CD4-positive, alpha-beta T cell treated with Interleukin-17A for 4 hours (primary cell): ENCODE data around the gene XAF1.
"Not testable (repeated sequence)": the region's sequence is repeated elsewhere in the genome, so short reads cannot be mapped to it uniquely, and the experiment has no call there.

Experiments
- DNase-seq: peaks from one replicate; pipeline ENCODE4 v3.0.0-alpha.2; 2020; ENCODE audit warnings: mixed read lengths

Gene XAF1

DNA sequence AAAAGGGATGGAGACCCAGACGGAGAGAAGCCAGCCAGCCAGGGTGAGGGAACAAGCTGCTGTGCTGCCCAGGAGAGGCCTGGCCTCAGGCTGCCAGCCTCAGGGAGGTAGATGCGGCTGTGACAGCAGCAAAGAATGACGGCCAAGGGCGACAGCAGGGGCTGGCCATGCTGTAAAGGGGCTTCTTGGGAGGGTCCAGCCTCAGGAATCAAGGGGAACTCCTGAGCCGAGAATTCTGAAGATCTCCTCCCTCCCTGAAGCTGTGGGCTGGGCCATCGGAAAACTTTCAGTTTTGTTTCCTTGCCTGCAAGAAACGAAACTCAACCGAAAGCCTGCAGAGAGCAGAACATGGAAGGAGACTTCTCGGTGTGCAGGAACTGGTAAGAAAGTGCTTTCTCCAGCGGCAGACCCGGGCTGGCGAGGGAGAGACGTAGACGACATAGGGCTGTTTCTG is at the start of gene XAF1:
Gene XAF1 (plus strand): TSS at position 316 of the 454 bp plus-strand sequence. CDS start 33 bp downstream, at position 349.
- peak; percentile 60 for DNase-seq

DNA sequence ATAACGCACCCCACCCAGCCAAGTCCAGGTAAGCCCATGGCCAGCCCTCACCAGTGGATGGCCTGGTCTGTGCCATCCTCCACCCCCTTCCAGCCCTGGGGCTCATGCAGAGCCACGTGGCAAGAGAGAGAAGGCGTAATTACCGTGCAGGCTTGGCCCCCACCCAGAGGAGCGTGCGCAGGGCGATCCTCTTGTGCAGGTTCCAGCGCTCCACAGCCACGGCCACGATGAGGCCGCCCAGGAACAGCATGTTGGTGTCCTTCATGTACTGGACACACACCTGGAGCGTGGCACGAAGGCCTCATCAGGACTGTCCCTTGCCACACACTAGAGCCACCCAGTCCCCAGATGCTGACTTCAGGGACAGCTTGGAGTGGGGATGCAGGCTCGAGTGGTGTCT is 49.3 kb upstream of the XAF1 start:
- no peak for DNase-seq

- DNase-seq = no peak
Observed at GRCh38 chr17:6706996-6707395, 48.9 kb upstream of the XAF1 start.

DNA sequence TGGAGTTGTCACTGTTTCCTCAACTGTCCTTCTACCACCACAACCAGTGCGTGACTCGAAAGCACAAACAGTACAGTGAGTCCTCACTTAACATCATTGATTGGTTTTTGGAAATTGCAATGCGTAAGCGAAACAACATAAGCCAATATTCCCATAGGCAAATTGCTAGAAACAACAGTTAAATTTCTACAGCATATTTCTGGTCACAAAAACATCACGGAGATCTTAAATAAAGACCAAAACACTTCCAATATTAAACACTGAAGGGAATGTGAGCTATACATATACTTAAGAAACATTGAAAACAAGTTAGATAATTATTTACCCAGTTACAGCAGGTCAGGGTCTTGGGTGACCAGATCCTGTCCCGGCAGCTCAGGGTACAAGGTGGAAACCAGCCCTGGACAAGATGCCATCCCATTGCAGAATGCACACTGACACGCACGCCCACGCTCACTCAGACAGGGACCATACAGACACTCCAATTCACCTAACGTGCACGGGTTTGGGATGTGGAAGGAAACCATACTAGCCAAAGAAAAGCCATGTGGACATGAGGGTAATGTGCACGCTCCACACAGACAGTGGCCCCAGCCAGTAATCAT is 47.4 kb upstream of the XAF1 start:
- no peak for DNase-seq

DNA sequence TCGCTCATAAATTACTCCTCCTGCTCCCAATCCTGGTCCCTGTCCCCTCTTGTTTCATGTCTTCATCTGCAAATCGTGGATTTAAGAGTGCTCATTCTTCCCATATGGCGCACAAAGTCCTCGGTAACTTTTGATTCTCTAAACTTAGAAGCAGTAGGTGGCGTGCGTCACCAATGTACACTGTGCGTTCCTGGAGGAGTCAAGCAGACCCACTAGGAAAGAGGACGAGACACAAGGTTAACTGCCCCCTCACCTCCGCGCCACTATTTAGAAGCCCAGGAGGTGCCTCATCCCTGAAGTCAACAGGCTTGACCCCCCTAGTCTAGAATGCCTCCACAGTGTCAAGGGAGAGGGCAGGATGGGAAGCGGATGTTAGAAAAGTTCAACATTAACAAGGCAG is 45.5 kb upstream of the XAF1 start:
- no peak for DNase-seq

DNA sequence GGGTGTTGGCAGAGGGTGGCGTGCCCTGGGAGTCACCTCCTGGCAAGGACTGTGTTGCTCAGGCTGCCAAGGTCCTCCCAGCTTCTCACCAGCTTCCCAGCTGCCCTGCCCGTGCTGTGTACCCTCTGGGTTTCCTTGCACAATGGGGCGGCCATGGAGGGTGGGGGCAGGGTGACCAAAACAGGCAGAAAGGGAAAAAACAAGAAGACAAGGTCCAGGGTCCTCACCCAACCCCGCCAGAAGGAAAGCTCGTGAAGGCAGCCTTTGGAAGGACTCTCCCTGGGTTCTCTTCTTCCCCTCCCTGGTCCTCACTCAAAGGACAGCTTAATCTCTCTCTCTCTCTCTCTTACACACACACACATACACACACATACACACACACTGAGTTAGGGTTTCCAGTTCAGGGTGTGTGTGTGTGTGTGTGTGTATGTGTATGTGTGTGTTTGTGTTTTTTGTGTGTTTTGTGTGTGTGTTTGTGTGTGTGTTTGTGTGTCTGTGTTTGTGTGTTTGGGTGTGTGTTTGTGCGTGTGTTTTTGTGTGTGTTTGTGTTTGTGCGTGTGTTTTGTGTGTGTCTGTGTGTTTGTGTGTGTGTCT is 44.7 kb upstream of the XAF1 start:
- no peak for DNase-seq

DNA sequence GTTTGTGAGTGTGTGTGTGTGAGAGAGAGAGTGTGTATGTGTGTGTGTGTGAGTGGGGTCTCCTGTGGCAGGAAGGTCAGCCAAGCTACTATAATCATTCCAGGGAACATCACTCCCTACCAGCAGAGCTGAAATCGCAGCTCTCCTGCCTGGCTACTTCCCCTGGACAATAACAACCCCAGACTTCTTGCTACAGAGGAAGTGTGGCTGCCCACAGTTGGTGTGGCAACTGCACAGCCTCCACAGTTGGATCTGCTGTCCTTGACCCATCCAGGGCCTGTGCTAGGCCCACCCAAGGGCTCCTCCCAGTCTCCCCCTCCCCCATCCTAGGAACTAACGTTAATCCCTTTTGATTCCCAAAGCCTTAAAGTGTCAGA is 44.2 kb upstream of the XAF1 start:
- DNase-seq = no peak

DNA sequence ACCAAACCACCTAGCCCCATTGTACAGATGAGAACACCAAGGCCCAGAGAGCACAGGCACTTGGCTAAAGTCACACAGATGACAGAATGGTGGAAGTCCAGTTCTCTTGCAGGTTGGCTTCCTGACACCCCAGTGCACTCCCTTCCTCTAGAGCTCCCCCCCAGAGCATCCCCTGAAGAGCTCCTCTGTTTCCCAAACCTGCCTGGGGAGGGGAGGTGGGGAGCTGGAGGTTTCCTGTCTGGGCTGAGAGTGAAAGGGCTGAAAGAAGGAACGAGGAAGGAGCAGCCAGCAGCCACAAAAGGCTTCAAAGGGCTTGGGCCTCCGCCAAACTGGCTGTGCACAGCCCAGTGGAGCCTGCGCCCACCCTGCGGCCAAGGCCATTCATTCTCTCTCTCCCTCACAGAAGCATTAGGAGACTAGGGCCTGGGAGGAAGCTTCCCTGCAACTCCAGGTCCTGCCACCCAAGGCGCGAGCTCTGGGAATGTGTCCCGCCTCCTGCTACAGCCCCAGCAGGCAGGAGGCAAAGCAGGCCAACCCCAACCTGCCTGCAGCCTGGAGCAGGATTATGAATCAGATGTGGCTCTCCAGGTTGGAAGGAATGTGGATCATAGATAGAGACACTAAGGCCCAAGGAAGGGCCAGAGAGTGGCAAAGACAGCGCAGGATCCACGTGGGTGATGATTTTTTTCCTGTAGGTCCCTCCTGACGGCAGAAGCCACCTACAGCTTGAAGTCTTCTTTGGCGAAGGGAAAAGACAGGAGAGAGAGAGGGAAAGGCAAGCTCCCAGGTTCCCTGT is 43.6 kb upstream of the XAF1 start:
- DNase-seq = no peak

DNA sequence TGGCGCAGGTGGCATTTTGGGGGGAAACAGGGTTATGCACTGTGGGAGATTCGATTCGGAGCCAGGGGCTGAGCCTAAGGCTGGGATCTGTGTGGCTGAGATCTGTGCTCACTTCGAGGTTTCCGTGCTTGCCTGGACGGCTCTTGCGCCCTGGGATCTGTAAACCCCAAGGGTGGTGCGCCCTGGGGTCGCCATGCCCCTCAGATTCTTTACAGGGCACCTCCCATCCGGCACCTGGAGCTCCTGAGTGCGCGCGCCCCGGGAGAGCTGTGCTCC is 43.1 kb upstream of the XAF1 start:
- DNase-seq = no peak

- peak; percentile 6 for DNase-seq
Observed at GRCh38 chr17:6713130-6713917, 42.5 kb upstream of the XAF1 start, which contains the start of gene SLC13A5. SLC13A5 (minus strand) TSS chr17:6713369; CDS start chr17:6713333, 36 bp downstream.

DNA sequence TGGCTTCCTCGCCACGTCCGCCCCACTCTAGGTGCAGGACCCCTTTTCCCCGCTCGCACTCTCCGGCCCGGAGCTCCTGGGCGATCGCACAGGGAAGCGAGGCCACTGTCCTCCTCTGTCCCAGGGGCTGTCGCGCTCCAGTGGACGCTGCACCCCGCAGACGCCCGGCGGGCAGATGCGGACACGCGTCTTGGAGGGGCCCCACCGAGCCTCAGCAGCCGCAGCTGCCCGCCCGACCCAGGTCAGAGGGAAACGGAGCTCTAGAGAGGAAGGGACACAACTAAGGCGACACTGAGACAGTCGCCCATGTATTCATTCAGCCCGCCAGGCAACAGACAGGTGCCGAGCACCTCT is 42.0 kb upstream of the XAF1 start:
- DNase-seq = no peak

- no peak for DNase-seq
Observed at GRCh38 chr17:6714315-6714874, 41.5 kb upstream of the XAF1 start.

GRCh38 chr17:6716736-6717135 is 39.1 kb upstream of the XAF1 start:
- no peak for DNase-seq

DNA sequence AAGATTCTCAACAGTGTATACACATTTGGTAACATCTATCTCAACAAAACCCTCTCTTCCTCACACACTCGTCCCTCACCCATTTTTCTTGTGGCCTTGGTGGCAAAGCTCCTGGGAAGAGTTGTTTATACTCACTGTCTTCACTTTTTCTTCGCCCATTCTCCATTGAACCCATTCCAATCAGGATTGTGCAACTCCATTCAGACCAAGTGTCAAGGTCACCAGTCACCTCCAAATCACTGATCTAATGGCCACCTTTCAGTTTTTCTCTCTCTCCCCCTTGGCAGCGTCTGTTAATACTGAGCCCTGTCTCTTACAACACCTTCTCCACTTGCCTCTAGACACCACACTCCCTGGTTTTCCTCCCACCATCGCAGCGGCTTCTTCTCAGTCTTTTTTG is 34.1 kb upstream of the XAF1 start:
- no peak for DNase-seq

DNA sequence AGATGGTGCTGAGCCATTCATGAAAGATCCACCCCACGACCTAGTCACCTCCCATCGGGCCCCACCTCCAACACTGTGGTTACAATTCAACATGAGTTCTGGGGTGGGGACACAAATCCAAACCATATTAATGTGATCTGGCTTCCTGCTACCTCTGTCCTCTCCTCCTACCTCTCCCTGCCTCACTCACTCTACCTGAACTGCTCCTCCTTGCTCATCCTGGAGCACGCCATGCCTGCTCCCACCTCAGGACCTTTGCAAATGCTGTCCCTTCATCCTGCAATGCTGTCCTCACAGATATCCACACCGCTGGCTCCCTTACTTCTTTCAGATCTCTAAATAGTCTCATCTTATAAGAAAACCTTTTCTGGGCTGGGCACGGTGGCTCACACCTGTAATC is 31.8 kb upstream of the XAF1 start:
- DNase-seq = no peak

GRCh38 chr17:6729531-6729930 is 26.3 kb upstream of the XAF1 start:
- DNase-seq = no peak

- not testable (repeated sequence) for DNase-seq
Observed at GRCh38 chr17:6746665-6747064, 9.2 kb upstream of the XAF1 start.

DNA sequence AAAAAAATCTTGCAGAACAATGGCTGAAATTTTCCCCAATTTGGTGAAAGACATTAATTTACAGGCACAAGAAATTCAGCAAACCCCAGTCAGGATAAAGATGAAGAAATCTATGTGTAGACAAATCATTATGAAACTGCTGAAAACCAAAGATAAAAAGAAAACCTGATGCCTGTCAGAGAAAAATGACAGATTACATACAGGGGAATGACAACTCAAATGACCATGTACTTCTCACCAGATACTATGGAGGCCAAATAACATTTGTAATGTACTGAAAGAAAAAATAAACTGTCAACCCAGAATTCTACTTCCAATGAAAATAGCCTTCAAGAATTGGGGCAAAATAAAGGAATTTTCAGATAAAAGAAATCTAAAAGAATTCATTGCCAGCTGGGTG is 7.2 kb upstream of the XAF1 start:
- DNase-seq = no peak

GRCh38 chr17:6749519-6749918 is 6.3 kb upstream of the XAF1 start:
- no peak for DNase-seq

DNA sequence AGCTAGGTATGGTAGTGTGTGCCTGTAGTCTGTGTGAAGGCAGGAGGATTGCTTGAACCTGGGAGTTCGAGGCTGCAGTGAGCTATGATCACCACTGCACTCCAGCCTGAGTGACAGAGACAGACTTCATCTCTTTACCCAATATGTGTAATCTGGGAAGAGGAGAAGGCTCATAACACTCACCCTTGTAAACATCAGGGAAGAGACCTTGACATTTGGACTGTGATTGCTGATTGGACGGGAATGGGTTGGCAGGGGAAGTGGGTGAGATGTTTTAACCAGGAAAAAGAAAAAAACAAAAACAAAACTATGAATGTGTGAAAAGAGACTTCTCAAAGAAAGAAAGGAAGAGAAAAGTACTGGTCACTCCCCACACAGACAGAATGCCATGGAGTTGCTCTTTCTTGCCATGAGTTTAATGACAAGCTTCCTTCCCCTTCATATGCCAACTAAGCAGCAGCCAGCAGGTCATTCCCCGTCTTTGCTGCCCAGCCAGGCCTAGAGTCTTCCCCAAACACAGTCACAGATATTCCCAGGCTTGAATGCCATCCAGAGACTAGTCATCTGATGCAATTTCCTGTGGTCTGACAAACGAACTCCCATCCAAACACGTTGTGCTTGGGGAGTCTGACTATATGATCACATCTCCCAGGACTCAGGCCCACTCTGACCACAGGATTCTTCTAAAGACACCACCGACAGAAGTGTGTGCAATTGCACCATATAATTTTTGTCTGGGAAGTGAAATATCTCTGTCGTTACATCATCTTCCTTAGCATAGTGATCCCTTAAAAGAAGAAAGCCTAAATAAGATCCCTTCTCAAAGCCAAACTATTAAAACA is 3.6 kb upstream of the XAF1 start:
- no peak for DNase-seq

DNA sequence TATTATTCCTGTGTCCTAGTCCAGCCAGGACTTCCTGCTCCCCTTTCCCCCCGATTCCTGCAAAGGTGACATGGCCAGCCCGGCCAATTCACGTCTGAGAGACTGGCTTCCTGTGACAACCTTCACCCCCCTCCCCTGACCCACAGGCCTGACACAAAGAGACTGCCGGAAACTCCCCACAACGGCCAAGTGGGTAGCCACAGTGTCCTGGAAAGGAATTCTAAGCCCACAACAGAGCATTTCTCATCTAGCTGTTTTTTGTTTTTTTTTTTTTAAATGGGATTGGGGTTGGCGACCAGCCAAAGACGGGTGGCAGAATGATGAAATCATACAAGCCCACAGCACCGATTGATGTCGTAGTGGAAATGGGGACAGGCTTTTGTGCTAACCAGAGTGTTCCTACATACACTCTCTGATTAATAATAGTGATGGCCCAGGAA is 2.8 kb upstream of the XAF1 start:
- DNase-seq = peak; percentile 60

GRCh38 chr17:6753546-6753945 is 2.3 kb upstream of the XAF1 start:
- DNase-seq = no peak
